Mesenchymal stem cell (in vitro differentiated cells and primary cell): ENCODE results near the gene CEPT1.

Source experiments
- DNase-seq: peaks from one replicate; pipeline ENCODE4 v3.0.0-alpha.2; 2013
- H2AFZ ChIP-seq: one replicate; pipeline ENCODE4 v1.6.1; 2013; ENCODE audit warnings: low read depth, mild to moderate bottlenecking, control low read depth, inconsistent platforms, low read length, moderate library complexity
- H2AK5ac ChIP-seq: 2 replicates; pipeline ENCODE4 v1.6.1; 2013; ENCODE audit warnings: low read length, moderate library complexity, mild to moderate bottlenecking, inconsistent platforms; ENCODE audit not compliant: severe bottlenecking
- H2BK120ac ChIP-seq: one replicate; pipeline ENCODE4 v1.6.1; 2013; ENCODE audit warnings: low read depth, mild to moderate bottlenecking, inconsistent platforms, low read length, moderate library complexity
- H2BK12ac ChIP-seq, 2 experiments: one replicate each; pipeline ENCODE4 v1.6.1; 2013; ENCODE audit warnings: inconsistent platforms in 2 of 2, low read length in 2 of 2, mild to moderate bottlenecking in 2 of 2, moderate library complexity in 2 of 2, control low read depth in 1 of 2
- H2BK15ac ChIP-seq: one replicate; pipeline ENCODE4 v1.6.1; 2013; ENCODE audit warnings: mild to moderate bottlenecking, low read depth, inconsistent platforms; ENCODE audit not compliant: poor library complexity, severe bottlenecking
- H2BK5ac ChIP-seq: 2 replicates; pipeline ENCODE4 v1.6.1; 2013; ENCODE audit warnings: low read depth, mild to moderate bottlenecking, low read length, control low read depth, inconsistent platforms; ENCODE audit not compliant: poor library complexity, severe bottlenecking
- H3K14ac ChIP-seq, 2 experiments: one replicate each; pipeline ENCODE4 v1.6.1; 2013; ENCODE audit warnings: inconsistent platforms in 2 of 2, low read length in 2 of 2, control low read depth in 1 of 2, mild to moderate bottlenecking in 1 of 2, moderate library complexity in 1 of 2
- H3K18ac ChIP-seq, 2 experiments: one replicate each; pipeline ENCODE4 v1.6.1; 2013; ENCODE audit warnings: inconsistent platforms in 2 of 2, low read length in 2 of 2, control low read depth in 1 of 2, low read depth in 1 of 2, mild to moderate bottlenecking in 1 of 2
- H3K23ac ChIP-seq, 2 experiments: one replicate each; pipeline ENCODE4 v1.6.1; 2013; ENCODE audit warnings: inconsistent platforms in 2 of 2, low read length in 2 of 2, mild to moderate bottlenecking in 2 of 2, moderate library complexity in 2 of 2, control low read depth in 1 of 2
- H3K27ac ChIP-seq: 2 replicates; pipeline ENCODE4 v1.5.1; 2013; ENCODE audit warnings: mild to moderate bottlenecking, moderate library complexity, low read length, control low read depth, inconsistent platforms; ENCODE audit not compliant: poor library complexity, severe bottlenecking
- H3K27me3 ChIP-seq, 2 experiments: 2 replicates each; pipeline versions ENCODE4 v1.6.1 to v1.7.0; 2013; ENCODE audit warnings: low read length in 2 of 2, mild to moderate bottlenecking in 2 of 2, moderate library complexity in 2 of 2, control low read depth in 1 of 2, inconsistent platforms in 1 of 2; ENCODE audit not compliant: control insufficient read depth in 1 of 2, insufficient read depth in 1 of 2
- H3K36me3 ChIP-seq, 2 experiments: 2 replicates each; pipeline versions ENCODE4 v1.6.1 to v1.7.0; 2013; ENCODE audit warnings: low read length in 2 of 2, control low read depth in 1 of 2, inconsistent platforms in 1 of 2, low read depth in 1 of 2, mild to moderate bottlenecking in 1 of 2; ENCODE audit not compliant: insufficient read depth in 2 of 2, control insufficient read depth in 1 of 2
- H3K4ac ChIP-seq, 2 experiments: one replicate each; pipeline ENCODE4 v1.6.1; 2013; ENCODE audit warnings: inconsistent platforms in 2 of 2, low read length in 2 of 2, mild to moderate bottlenecking in 2 of 2, moderate library complexity in 2 of 2, control low read depth in 1 of 2, low read depth in 1 of 2
- H3K4me1 ChIP-seq: 2 replicates; pipeline ENCODE4 v1.6.1; 2013; ENCODE audit warnings: low read depth, low read length, control low read depth; ENCODE audit not compliant: control insufficient read depth, insufficient read depth
- H3K4me2 ChIP-seq: 2 replicates; pipeline ENCODE4 v1.6.1; 2013; ENCODE audit warnings: low read length, mild to moderate bottlenecking, inconsistent platforms; ENCODE audit not compliant: poor library complexity, severe bottlenecking
- H3K4me3 ChIP-seq, 2 experiments: 2 replicates each; pipeline versions ENCODE4 v1.5.1 to v1.7.0; 2013; ENCODE audit warnings: low read length in 2 of 2, mild to moderate bottlenecking in 2 of 2, control low read depth in 1 of 2, low read depth in 1 of 2; ENCODE audit not compliant: insufficient read depth in 1 of 2
- H3K79me1 ChIP-seq: replicated peaks from 2 replicates; pipeline ENCODE4 v1.6.1; 2013; ENCODE audit warnings: mild to moderate bottlenecking, control low read depth, low read length, inconsistent platforms; ENCODE audit not compliant: poor library complexity, severe bottlenecking
- H3K9ac ChIP-seq: 2 replicates; pipeline ENCODE4 v1.7.0; 2013; ENCODE audit warnings: mild to moderate bottlenecking, low read length, moderate library complexity
- H3K9me3 ChIP-seq: 2 replicates; pipeline ENCODE4 v1.7.0; 2013; ENCODE audit warnings: mild to moderate bottlenecking, low read length; ENCODE audit not compliant: control insufficient read depth
- H4K8ac ChIP-seq: one replicate; pipeline ENCODE4 v1.6.1; 2013; ENCODE audit warnings: inconsistent platforms, mild to moderate bottlenecking, low read length, moderate library complexity
- H4K91ac ChIP-seq: one replicate; pipeline ENCODE4 v1.6.1; 2013; ENCODE audit warnings: mild to moderate bottlenecking, low read length, inconsistent platforms
- WGBS: methylation state at CpG from one replicate; pipeline ENCODE4 v1.1.7; 2013; ENCODE audit warnings: mixed read lengths; 5-methylcytosine and 5-hydroxymethylcytosine counted together

CEPT1 gene

DNA sequence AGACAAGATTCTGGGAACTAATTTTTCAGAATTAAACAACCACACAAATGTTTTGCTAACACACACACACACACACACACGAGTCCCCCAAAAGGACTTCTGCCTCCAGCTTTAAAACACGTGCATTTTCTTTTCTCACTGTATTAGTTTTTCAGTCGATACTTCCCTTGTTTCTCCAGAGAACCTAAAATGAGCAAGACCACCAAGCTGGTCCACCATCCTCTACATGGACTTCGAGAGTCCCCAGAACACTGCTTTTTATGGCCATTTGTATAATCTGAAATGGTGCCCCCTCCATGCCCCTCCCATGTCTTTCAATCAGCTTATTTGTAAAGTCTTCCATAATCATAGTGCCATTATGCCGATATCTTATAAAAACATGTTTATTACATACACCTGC lies 76.7 kb downstream of the CEPT1 start:
- H2BK120ac ChIP-seq: no peak overlapping the region
- no peak overlapping the region for H3K27ac ChIP-seq
- no peak overlapping the region for H3K14ac ChIP-seq
- no peak overlapping the region for H3K18ac ChIP-seq
- H3K36me3 ChIP-seq: peaks cover 0 to 4% of the 10 kb centered on the region in 2 experiments
- peaks cover 2% of the 10 kb centered on the region for H3K4me1 ChIP-seq
- H3K9ac ChIP-seq: no peak overlapping the region
- H2AK5ac ChIP-seq: no peak overlapping the region
- H2BK5ac ChIP-seq: no peak overlapping the region
- H2AFZ ChIP-seq: no peak overlapping the region
- no peaks in the 10 kb centered on the region for H3K9me3 ChIP-seq
- no peak overlapping the region for H4K8ac ChIP-seq
- no peak overlapping the region for H3K4ac ChIP-seq
- H4K91ac ChIP-seq: no peak overlapping the region
- no peak overlapping the region for H3K4me3 ChIP-seq
- no peak overlapping the region for H3K4me2 ChIP-seq
- no peak overlapping the region for H2BK15ac ChIP-seq
- H3K27me3 ChIP-seq: peaks cover 0 to 10% of the 10 kb centered on the region in 2 experiments
- 79% methylated on average over 5 of the region's 5 CpGs for WGBS
- no peak overlapping the region for H3K23ac ChIP-seq
- H3K79me1 ChIP-seq: no peaks in the 10 kb centered on the region
- H2BK12ac ChIP-seq: no peak overlapping the region
- no peak for DNase-seq

DNA sequence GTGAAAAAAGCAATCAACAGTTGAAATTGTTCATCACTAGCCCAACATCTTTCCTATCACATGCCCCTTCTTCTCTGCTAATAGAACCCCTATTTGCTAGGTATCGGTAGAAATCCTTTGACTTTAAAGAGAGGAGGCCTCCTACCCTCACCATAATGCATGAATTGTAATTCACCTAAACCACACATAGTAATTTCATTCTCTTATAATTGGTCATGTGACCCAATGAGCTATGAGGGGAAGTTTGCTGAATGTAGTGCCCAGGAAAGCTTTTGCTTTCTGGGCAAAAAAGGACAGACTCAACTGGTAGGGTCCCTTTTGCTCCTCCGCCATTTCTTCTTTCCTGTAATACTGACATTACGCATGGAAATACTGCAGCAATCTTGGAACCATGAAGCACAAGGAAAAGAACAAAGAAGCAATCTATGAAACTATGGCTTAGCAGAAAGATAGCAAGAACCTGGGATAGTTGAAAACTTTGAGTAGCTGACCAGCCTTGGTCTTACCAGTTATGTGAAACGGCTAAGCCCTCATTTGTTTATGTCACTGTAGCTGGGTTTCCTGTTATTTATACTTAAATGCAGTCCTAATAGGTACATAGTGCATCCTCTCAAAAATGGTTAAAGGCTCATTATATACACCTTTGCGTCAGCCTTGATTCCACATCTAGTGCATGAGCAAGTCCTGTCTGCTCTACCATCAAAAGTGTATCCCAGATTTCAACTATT lies 77.3 kb downstream of the CEPT1 start:
- no peak overlapping the region for H3K4me3 ChIP-seq
- no peak overlapping the region for H3K18ac ChIP-seq
- H3K23ac ChIP-seq: no peak overlapping the region
- no peak overlapping the region for H2BK120ac ChIP-seq
- no peak overlapping the region for H3K4me2 ChIP-seq
- no peak overlapping the region for H2AK5ac ChIP-seq
- no peak overlapping the region for H3K4ac ChIP-seq
- no peak overlapping the region for H3K9ac ChIP-seq
- no peak overlapping the region for H2BK15ac ChIP-seq
- no peak overlapping the region for H2BK5ac ChIP-seq
- 75% methylated on average over 5 of the region's 5 CpGs for WGBS
- no peak overlapping the region for H2BK12ac ChIP-seq
- H3K79me1 ChIP-seq: no peaks in the 10 kb centered on the region
- peaks cover 4% of the 10 kb centered on the region for H3K4me1 ChIP-seq
- H4K8ac ChIP-seq: no peak overlapping the region
- H3K27me3 ChIP-seq: peaks cover 0 to 10% of the 10 kb centered on the region in 2 experiments
- H3K14ac ChIP-seq: no peak overlapping the region
- H4K91ac ChIP-seq: no peak overlapping the region
- peaks cover 0 to 4% of the 10 kb centered on the region in 2 experiments for H3K36me3 ChIP-seq
- H3K9me3 ChIP-seq: no peaks in the 10 kb centered on the region
- no peak for DNase-seq
- no peak overlapping the region for H3K27ac ChIP-seq
- no peak overlapping the region for H2AFZ ChIP-seq

DNA sequence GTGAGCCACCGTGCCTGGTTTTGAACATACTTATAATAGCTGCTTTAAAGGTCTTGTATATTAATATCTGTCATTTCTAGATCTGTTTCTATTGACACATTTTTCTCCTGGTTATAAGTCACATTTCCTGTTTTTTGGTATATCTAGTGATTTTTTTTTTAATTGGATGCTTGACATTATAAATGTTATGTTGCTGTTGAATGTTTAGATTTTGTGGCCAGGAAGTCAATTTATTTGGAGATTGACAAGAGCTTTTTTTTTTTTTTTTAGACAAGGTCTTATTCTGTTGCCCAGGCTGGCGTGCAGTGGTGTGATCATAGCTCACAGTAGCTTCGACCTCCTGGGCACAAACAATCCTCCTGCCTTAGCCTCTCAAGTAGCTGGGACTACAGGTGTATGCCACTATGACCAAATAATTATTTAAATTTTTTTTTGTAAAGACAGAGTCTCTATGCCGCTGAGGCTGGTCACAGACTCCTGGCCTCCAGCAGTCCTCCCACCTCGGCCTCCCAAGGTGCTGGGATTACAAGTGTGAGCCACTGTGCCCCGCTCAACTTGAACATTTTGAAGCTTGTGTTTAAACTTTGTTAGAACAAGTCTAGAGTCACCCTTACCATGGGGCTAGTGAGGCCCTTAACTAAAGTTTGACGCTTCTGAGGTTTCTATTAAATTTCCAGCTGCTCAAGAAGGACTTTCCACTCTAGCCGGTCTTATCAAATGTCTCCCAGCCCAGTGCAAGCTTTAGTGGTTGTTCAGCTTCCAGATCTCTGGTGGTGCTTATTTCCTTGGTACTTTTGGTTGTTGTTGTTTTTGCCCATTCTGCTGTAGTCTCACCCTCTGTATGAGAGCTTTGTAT lies 78.9 kb downstream of the CEPT1 start:
- no peaks in the 10 kb centered on the region for H3K79me1 ChIP-seq
- WGBS: 89% methylated on average over 7 of the region's 8 CpGs
- H3K9me3 ChIP-seq: no peaks in the 10 kb centered on the region
- no peak overlapping the region for H3K14ac ChIP-seq
- no peak overlapping the region for H2BK120ac ChIP-seq
- no peak overlapping the region for H3K18ac ChIP-seq
- H2AFZ ChIP-seq: no peak overlapping the region
- H3K4me3 ChIP-seq: no peak overlapping the region
- H2AK5ac ChIP-seq: no peak overlapping the region
- H3K4me1 ChIP-seq: peaks cover 7% of the 10 kb centered on the region
- H3K23ac ChIP-seq: no peak overlapping the region
- no peak overlapping the region for H4K91ac ChIP-seq
- no peak overlapping the region for H2BK15ac ChIP-seq
- no peak overlapping the region for H3K27ac ChIP-seq
- no peaks in the 10 kb centered on the region for H3K36me3 ChIP-seq
- H4K8ac ChIP-seq: no peak overlapping the region
- H3K4me2 ChIP-seq: no peak overlapping the region
- H3K4ac ChIP-seq: no peak overlapping the region
- no peak overlapping the region for H2BK12ac ChIP-seq
- peaks cover 0 to 10% of the 10 kb centered on the region in 2 experiments for H3K27me3 ChIP-seq
- DNase-seq: no peak
- no peak overlapping the region for H2BK5ac ChIP-seq
- no peak overlapping the region for H3K9ac ChIP-seq

DNA sequence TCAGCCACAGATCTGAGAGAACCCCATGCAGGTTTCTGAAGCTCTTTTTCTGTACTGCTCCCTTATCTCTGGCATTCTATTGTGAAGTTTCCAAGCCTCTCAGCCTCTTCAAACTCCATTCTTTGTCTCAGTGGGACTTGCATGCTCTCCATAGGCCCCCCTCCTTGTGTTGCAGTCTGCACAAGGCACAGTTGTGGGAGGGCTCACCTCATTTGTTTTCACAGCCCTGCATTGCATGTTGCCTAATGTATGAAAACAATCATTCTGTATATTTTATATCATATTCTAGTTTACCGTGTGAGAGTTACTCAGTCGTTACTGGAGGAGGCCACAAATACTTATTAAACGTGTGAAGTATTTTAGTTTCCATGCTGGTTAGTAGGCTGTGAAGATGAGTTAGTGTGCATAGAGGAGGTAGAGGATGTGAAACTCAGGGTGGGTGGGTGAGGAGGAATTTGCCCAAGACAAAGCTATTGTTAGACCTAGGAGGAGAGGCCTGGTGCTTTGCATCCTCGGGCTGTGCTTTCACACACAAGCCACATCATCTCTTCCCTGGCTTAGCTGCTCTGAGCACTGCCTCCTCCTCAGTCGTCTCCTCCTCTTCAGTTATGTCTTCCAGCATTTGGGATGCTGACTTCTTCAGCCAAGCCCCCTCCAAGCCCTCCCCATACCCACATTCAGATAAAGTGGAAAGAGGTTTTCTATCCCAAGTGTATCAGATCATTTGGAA lies 79.7 kb downstream of the CEPT1 start:
- Histone ChIP-seq H2BK120ac (no peak overlapping the region), H3K4ac (no peak overlapping the region), H4K91ac (no peak overlapping the region), H3K9ac (no peak overlapping the region), H2BK12ac (no peak overlapping the region), H3K79me1 (no peaks in the 10 kb centered on the region), H3K18ac (no peak overlapping the region), H4K8ac (no peak overlapping the region), H2AFZ (no peak overlapping the region), H3K4me3 (no peak overlapping the region), H2AK5ac (no peak overlapping the region), H3K14ac (no peak overlapping the region), H2BK5ac (no peak overlapping the region), H3K36me3 (no peaks in the 10 kb centered on the region), H2BK15ac (no peak overlapping the region), H3K9me3 (no peaks in the 10 kb centered on the region), H3K23ac (no peak overlapping the region), H3K27me3 (peaks cover 0 to 10% of the 10 kb centered on the region in 2 experiments), H3K27ac (no peak overlapping the region), H3K4me1 (peaks cover 7% of the 10 kb centered on the region), H3K4me2 (no peak overlapping the region)
- 86% methylated on average over 4 of the region's 5 CpGs for WGBS
- no peak for DNase-seq
